GM21825 (cell line): ENCODE results near the gene PTPN12.
"Not testable (repeated sequence)": the region's sequence is repeated elsewhere in the genome, so short reads cannot be mapped to it uniquely, and the experiment has no call there.

Experiments used
- ATAC-seq: cut with Tn5 transposase; IDR thresholded peaks from one replicate; pipeline ENCODE4 v1.9.1; 2021; ENCODE audit warnings: mild to moderate bottlenecking, moderate library complexity; ENCODE audit not compliant: unreplicated experiment

The PTPN12 gene

GRCh38 chr7:77537136-77537777 is at the start of gene PTPN12:
Gene PTPN12 (plus strand): TSS chr7:77537295. CDS start chr7:77537547, 252 bp downstream.
- ATAC-seq, result peak; percentile 19

GRCh38 chr7:77488986-77489385 is 48.1 kb upstream of the PTPN12 start:
- ATAC-seq, result no peak

DNA sequence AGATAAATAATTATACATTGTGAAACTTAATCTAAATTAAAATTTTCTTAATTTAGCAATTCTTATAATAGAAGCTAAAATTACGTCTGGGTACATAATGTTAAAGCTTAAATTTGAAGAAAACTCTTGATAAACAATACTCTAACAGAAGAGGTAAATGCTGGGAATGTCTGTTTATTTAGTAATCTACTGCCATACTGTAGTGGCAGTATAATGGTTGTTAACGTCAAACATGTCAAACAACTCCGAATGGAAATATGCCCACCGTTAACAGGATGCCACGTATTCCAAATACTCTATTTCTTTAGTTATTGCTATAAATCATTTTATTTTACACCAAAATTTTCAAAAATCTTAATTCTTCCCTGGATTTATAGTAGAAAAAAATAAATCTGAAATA is 40.0 kb upstream of the PTPN12 start:
- ATAC-seq, result no peak

DNA sequence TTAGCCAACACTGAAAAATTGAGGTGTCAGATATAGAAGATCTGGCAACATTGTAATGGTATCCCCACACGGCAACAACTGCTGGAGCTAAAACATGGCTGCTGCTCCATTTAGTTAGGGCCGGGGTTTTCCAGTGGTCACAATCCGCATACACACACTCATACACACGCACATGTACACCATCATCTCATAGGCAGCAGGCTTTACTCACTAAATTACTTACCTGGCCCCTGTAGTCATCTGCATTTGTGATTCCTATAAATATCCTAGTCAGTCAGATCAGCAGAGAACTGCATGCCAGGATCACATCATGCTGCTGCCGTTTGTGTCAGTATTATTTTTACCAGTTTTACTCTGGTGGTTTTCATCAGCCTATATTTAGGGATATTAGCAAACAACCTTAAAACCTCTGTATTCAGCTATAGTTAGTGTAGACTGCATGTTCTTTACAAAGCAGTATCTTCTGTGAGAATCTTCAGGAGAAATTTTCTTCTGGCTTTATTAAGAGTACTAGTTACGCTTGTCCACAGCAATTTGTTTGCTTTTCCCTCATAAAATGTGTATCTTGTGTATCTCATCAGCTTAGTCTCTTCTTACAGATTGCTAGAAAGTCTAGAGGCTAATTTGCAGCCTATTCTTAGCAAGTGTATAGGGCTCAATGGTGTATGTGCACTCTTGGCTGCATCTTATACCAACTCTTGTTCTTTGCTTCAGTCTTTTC is 38.3 kb upstream of the PTPN12 start:
- ATAC-seq, result no peak

- no peak for ATAC-seq
Observed at GRCh38 chr7:77501192-77501515, 35.9 kb upstream of the PTPN12 start.

- ATAC-seq, result no peak
Observed at GRCh38 chr7:77504951-77505350, 32.1 kb upstream of the PTPN12 start.

DNA sequence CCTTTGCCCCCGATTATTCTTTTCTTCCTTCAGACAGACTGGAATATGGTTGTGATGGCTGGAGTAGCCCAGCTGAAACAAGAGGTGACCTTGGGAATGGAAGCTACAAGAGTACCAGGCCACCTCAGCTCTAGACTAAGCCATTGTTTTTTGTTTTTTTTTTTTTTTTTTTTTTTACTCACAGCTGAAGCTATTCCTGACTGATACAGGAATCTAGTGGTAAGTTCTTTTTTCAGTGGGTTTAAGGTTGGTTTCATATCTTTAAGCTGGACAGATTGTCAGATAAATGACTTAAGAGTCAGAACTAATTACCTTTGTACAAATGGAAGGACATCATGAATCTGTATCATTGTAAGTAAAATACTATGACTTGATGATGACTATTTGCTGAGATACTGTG is 30.2 kb upstream of the PTPN12 start:
- no peak for ATAC-seq

- not testable (repeated sequence) for ATAC-seq
Observed at GRCh38 chr7:77513002-77513670, 24.0 kb upstream of the PTPN12 start.

DNA sequence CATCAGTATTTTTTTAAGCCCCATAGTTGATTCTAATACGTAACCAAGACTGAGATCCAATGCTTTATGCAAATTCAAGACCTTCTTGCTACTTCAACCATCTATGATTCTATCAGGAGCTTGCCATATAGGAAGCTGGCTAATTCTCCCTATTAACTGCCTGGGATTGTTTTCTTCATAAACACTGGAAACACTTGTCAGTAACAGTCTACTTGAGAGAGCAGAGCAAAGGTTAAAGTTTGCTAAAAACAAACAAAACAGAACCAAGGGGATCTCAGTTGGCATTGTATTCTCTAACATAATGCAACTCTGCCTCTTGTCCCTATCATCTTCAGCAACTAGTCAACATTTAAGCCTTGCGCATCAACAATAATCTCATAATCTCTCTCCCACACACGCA is 21.0 kb upstream of the PTPN12 start:
- no peak for ATAC-seq

DNA sequence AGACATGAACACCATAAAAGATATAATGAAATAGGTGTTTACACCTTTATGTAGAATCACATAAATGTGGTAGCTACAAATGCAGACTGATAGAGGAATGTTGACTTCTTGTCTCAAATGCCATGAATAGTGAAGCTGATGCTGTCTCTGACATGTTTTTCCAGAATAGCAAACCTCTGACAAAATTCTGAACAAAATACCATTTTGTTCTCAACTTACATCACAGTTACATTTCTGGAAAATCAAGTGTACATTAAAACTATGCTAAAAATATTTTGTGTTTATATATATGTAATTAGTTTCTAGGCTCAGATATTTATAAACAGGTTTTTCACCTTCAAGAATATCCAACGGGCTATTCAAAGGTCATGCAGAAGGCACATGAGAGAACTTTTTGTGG is 16.8 kb upstream of the PTPN12 start:
- ATAC-seq, result no peak

DNA sequence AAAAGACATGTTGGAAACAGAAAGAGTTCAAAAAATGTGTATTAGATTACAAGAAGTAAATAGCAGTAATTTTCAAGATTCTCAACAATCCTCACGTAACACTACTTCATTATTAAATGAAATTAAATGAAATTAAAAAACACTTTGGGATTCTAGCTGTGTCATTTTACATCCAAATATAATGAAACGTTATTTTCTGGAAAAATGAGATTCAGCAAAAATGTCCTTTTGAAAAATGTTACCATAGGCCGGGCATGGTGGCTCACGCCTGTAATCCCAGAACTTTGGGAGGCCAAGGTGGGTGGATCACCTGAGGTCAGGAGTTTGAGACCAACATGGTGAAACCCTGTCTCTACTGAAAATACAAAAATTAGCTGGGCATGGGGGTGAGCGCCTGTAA is 15.6 kb upstream of the PTPN12 start:
- ATAC-seq, result not testable (repeated sequence)

DNA sequence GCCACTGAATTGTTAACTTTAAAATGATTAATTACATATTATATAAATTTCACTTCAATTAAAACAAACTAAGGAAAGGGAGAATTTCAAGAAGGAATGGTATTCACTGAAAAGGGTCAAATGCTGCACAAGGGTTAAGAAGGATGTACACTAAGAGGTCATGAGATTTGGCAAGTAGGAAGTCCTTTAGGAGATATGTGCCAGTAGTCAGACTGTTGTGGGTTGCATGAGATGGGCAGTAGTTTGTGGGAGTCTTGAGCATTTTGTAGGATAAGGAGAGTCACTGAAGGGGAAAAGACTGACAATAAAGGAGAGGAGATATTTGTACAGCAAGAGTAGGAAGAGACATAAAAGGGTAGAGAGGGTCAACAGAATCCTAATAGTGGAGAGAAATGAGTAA is 12.4 kb upstream of the PTPN12 start:
- ATAC-seq, result no peak

- ATAC-seq, result no peak
Observed at GRCh38 chr7:77525231-77525630, 11.9 kb upstream of the PTPN12 start.

DNA sequence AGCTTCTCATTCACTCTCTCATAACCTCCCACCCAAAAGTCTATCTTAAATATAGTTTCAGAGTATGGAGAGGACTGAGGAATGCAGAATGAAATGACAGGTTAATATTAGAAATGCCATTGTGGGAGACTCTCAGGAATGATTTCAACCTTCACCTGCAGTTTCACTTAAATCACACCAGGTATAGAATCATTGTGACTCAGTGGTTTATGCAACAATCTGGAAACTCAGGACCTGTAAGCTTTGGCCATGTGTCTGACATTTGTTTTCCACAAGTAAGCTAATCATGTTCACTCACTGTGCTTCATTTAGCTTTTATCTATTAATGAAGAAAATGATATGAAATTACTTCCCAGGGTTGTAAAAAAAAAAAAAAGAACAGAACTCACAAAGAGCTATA is 8.7 kb upstream of the PTPN12 start:
- no peak for ATAC-seq

GRCh38 chr7:77529279-77529678 is 7.8 kb upstream of the PTPN12 start:
- no peak for ATAC-seq

DNA sequence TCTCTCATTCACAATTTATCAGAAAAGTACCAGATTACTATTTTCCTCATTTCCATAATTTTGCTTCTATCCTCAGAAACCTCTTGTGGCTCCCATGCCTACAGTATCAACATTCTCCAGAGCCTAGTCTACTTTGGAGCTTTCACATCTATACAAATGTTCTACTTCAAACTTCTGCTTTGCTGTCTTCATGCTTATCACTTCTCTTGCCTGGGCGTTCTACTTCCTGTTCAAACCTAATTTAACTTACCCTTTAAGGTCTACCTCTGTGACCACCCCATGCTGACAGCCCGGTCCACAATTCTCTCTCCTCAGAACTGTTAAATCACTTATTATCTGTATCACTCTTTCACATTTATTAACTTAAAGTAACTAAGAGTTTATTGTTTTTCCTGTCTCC is 6.1 kb upstream of the PTPN12 start:
- no peak for ATAC-seq

GRCh38 chr7:77532247-77532646 is 4.8 kb upstream of the PTPN12 start:
- ATAC-seq, result no peak

- not testable (repeated sequence) for ATAC-seq
Observed at GRCh38 chr7:77532732-77533131, 4.4 kb upstream of the PTPN12 start.

DNA sequence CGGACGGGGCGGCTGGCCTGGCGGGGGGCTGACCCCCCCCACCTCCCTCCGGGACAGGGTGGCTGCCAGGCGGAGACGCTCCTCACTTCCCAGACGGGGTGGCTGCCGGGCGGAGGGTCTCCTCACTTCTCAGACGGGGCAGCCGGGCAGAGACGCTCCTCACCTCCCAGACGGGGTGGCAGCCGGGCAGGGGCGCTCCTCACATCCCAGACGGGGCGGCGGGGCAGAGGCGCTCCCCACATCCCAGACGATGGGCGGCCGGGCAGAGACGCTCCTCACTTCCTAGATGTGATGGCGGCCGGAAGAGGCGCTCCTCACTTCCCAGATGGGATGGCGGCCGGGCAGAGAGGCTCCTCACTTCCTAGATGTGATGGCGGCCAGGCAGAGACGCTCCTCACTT is 3.0 kb upstream of the PTPN12 start:
- ATAC-seq, result not testable (repeated sequence)

GRCh38 chr7:77536017-77536412 is 1.1 kb upstream of the PTPN12 start:
- no peak for ATAC-seq

- ATAC-seq, result peak; percentile 93
Observed at GRCh38 chr7:77536413-77537135, 521 bp upstream of the PTPN12 start.
